Mucosa of descending colon (tissue), 3 donors: Measurements from ENCODE around the gene FBXL7. TPM values are rescaled to one million over a fixed set of nuclear protein-coding genes. Genes with fewer than 3 reads are reported as not detected.

Experiments used
- ATAC-seq: fragments of 200-7000 bp; cut with Tn5 transposase; one replicate; pipeline ENCODE4 v1.9.1; 2020; ENCODE audit warnings: mild to moderate bottlenecking, moderate library complexity
- DNase-seq, 3 donors: peaks; one replicate each; pipeline ENCODE4 v3.0.0-alpha.2; 2020
- H3K36me3 ChIP-seq: fragments of 200-600 bp; one replicate; pipeline ENCODE4 v1.8.0; 2021; ENCODE audit warnings: low read depth, mild to moderate bottlenecking
- H3K4me1 ChIP-seq: fragments of 200-600 bp; one replicate; pipeline ENCODE4 v1.8.0; 2021; ENCODE audit warnings: low read depth, mild to moderate bottlenecking
- H3K4me3 ChIP-seq: fragments of 200-600 bp; one replicate; pipeline ENCODE4 v1.8.0; 2021; ENCODE audit warnings: mild to moderate bottlenecking
- H3K9me3 ChIP-seq: fragments of 200-600 bp; one replicate; pipeline ENCODE4 v1.8.0; 2021; ENCODE audit warnings: mild to moderate bottlenecking
- CTCF ChIP-seq: fragments of 200-600 bp; IDR thresholded peaks from one replicate; pipeline ENCODE4 v1.8.0; 2022; ENCODE audit warnings: antibody characterized with exemption, mild to moderate bottlenecking
- intact Hi-C, 2 donors: fragments of 100-400 bp; cut with DNase I in 1 of 2; cut with micrococcal nuclease in 1 of 2; formaldehyde crosslinking; loops; one replicate each; pipeline versions ENCODE4 v1.11.0 to v1.11.1; 2022; cut with DNase I, micrococcal nuclease
- total RNA-seq, 3 donors: library from RNA; stranded (reverse); fragmentation: NEBNext Ultra II Directional in 2 of 3; extraction: Animal tissue kit (Norgen Biotek cat#: 25700) in 2 of 3; gene quantifications; one replicate each; pipeline versions ENCODE4 v1.2.1 to v1.2.4, GENCODE V29; 2021 to 2023
- donor health status: DM: no; HTN: no; CAD: no; lungs with moderate emphysema.
- donor health status: DM: no; HTN: no; CAD: no.
- donor health status: DM: no; HTN: yes; CAD: no.

FBXL7 gene
- total RNA-seq, 3 donors from 2014 or later: 1.6 to 21.4 (median 3.4) TPM

GRCh38 chr5:15752663-15753285 is 252.8 kb downstream of the FBXL7 start:
- TF ChIP-seq CTCF: no peak
- ATAC-seq: no peak
- intact Hi-C loops: no loop called here

DNA sequence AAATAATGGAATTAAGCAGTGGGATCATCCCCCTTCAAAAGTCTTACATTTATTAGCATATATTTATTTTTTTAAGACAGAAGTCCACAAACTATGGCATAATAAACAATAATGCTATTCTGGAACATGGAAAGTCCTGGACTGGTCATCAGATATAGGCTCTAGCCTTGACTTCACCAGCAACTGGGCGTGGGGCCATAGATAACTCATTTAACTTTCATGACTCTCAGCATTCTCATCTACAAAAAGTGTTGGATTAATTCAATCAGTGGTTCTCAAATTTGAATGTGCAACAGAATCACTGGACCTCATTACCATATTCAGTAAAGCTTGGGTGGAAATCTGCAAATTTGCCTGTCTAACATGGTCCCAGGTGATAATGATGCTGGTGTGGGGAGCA is 253.8 kb downstream of the FBXL7 start:
- no peak overlapping the region for H3K4me3 ChIP-seq
- intact Hi-C loops: no loop called here
- DNase-seq: no peak
- H3K9me3 ChIP-seq: no peaks in the 10 kb centered on the region
- no peaks in the 10 kb centered on the region for H3K4me1 ChIP-seq
- TF ChIP-seq CTCF: no peak
- H3K36me3 ChIP-seq: no peaks in the 10 kb centered on the region
- no peak for ATAC-seq

More at GRCh38 chr5:15752663-15753285, 252.8 kb downstream of the FBXL7 start:
- H3K36me3 ChIP-seq: no peaks in the 10 kb centered on the region
- no peak overlapping the region for H3K4me3 ChIP-seq
- H3K9me3 ChIP-seq: no peaks in the 10 kb centered on the region
- H3K4me1 ChIP-seq: no peaks in the 10 kb centered on the region
- DNase-seq: peak in 1 of 3 donors; percentile 24

GRCh38 chr5:15757103-15757502 is 257.1 kb downstream of the FBXL7 start:
- no peak for TF ChIP-seq CTCF
- intact Hi-C loops: no loop called here
- no peaks in the 10 kb centered on the region for H3K4me1 ChIP-seq
- no peaks in the 10 kb centered on the region for H3K9me3 ChIP-seq
- DNase-seq (no peak), ATAC-seq (no peak)
- H3K36me3 ChIP-seq: no peaks in the 10 kb centered on the region
- no peak overlapping the region for H3K4me3 ChIP-seq

- Histone ChIP-seq H3K4me1 (no peaks in the 10 kb centered on the region), H3K4me3 (no peak overlapping the region), H3K36me3 (no peaks in the 10 kb centered on the region), H3K9me3 (no peaks in the 10 kb centered on the region)
- ATAC-seq (no peak), DNase-seq (no peak)
- intact Hi-C loops: no loop called here
- no peak for TF ChIP-seq CTCF
Measured at GRCh38 chr5:15757619-15758018, 257.6 kb downstream of the FBXL7 start.

DNA sequence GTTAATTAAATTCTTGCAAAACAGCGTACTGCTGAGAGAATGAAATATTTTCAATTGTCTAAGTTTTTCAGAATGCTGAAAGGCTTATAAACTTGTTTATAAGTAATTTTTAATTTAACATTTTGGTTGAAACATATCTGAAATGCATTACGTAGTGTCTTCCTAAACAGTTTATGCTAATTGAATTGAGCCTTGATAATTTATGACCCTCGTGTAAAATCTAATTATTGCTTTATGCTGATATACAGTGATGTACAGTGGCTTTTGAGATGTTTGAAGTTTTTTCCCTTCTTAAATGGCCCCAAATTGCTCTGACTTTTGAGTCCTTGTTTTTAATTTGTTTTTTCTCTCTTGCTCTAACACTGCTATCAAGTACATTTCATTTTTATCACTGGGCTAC is 262.7 kb downstream of the FBXL7 start:
- intact Hi-C loops: no loop called here
- Histone ChIP-seq H3K4me3 (no peak overlapping the region), H3K9me3 (no peaks in the 10 kb centered on the region), H3K36me3 (no peaks in the 10 kb centered on the region), H3K4me1 (no peaks in the 10 kb centered on the region)
- TF ChIP-seq CTCF: no peak
- DNase-seq: no peak
- no peak for ATAC-seq

- intact Hi-C loops: no loop called here
- ATAC-seq: no peak
- TF ChIP-seq CTCF: no peak
- Histone ChIP-seq H3K4me1 (no peaks in the 10 kb centered on the region), H3K36me3 (no peaks in the 10 kb centered on the region), H3K9me3 (no peaks in the 10 kb centered on the region), H3K4me3 (no peak overlapping the region)
- no peak for DNase-seq
Measured at GRCh38 chr5:15763754-15764153, 263.8 kb downstream of the FBXL7 start.
